Jurkat, Clone E6-1 (cell line): Measurements from ENCODE around the gene COL6A1.
A peak's percentile ranks its signal among the peaks of the same experiment; 100 is the strongest.
"Not testable (repeated sequence)": the region's sequence is repeated elsewhere in the genome, so short reads cannot be mapped to it uniquely, and the experiment has no call there.

ENCODE experiments used
- DNase-seq: peaks from one replicate; pipeline ENCODE4 v3.0.0-alpha.2; 2011; ENCODE audit warnings: low read depth, low spot score
- H3K4me3 ChIP-seq: 2 replicates; pipeline ENCODE4 v1.5.1; 2011; ENCODE audit warnings: mild to moderate bottlenecking, low read length, control low read depth, moderate library complexity

COL6A1 gene

DNA sequence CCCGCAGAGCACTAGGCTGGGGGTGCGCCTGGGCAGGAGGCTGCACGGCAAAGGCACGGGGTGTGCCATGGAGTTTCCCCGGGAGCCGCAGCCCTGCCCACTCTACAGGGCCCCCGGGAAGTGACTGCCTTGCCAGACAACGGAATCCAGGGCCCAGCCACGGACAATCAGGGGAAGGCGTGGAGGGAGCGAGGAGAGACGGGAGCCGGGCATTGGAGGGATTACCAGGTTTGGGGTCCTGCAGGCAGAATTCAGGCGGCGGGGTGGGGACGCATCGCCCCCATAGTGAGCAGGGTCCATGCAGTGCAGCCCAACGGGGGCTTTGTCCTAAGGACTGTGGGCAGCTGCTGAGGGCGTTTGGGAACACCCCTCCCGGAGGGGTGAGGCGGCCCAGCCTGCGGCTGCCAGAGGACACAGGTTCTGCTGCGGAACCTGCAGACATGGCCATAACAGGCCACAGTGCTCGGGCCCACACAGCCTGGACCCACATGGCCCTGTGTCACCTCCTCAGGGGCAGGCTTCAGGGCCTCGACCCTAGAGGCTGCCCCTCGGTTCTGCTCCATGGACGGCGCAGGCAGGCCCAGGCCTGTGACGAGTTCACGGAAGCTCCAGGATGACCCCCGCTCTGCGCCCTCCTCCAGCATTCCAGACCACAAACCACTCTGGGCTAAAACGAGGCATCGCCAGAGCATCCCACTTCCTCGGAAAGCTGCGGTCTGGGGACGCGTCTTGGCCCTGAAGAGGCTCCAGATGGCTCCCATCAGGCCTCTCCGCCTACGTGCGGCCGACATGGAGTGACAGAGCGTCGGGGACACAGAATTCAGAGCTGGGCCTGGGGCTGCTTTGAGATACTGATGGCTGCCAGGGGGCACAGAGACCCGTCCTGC is 54.5 kb downstream of the COL6A1 start:
- no peak for DNase-seq

GRCh38 chr21:46036696-46037330 is 55.2 kb downstream of the COL6A1 start:
- no peak for DNase-seq
- no peak overlapping the region for H3K4me3 ChIP-seq

More for the DNA sequence above, 54.5 kb downstream of the COL6A1 start:
- H3K4me3 ChIP-seq, result no peak overlapping the region

DNA sequence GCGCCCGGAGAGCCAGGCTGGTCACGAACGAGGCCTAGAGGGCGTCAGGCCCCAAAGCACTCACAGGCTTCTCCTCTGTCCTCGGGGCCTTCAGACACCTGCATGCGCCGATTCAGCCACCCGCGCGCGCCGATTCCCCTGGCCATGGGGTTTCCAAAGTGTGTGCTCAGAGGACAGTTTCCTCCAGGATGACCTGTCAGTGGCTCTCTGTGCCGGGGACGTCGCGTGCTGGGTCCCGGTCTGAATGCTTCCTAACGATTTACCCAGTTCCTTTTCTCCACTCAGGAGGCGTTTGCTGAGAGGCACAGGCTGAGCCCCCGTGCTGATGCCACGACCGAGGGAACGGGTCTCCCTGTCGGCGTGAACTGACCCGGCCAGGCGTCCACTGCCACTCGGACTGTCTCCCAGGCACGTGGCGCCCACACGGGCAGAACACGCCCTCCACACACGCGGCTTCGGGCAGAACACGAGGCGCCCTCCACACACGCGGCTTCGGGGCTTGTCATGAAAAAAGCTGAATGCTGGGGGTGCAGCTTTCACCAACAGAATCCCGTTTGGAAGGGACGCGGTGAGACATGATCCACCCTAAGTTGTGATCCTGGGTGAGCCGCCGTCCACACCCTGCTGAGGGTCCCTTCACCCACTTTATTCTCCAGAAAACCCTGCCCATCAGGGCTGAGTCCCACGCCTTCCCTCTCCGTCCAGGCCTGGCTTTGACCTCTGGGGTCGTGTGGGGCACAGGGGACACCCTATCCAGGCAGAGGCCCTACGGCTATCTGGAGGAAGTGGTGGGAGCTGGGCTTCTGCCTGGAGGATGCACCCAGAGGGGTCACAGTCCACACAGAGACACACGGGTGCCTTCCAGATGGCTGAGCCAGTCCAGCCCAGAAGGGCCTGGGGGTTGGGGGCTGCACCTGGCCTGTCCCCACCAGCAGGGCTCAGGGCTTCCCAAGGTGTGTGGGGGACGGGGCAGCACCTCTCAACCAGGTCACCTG is 56.1 kb downstream of the COL6A1 start:
- H3K4me3 ChIP-seq, result no peak overlapping the region
- no peak for DNase-seq

DNA sequence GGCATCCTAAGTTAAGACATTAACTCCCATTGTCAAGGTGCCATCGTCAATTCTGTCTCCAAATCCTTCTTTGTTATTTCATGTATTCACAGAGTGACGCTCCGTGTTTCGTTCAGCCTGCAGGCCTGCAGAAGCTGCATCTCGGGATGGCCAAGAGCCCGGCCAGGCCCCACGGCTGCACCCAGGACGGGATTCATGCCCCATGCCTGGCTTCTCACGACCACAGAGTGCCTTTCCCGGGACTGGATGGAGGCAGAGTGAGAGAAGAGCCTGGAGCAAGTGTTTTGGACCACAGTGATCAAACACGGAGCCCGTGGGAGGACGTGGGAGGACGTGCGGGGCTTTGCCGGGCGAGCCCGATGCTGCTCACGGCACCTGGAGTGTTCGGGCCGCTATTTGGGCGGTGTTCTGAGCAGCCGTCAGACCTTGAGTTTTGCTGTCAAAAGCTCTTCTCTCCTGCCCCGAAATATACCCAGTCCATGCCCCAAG is 56.8 kb downstream of the COL6A1 start:
- no peak overlapping the region for H3K4me3 ChIP-seq

GRCh38 chr21:46038871-46039397 is 57.4 kb downstream of the COL6A1 start:
- H3K4me3 ChIP-seq, result no peak overlapping the region
- DNase-seq, result no peak

More for the DNA sequence above, 56.8 kb downstream of the COL6A1 start:
- DNase-seq, result no peak

DNA sequence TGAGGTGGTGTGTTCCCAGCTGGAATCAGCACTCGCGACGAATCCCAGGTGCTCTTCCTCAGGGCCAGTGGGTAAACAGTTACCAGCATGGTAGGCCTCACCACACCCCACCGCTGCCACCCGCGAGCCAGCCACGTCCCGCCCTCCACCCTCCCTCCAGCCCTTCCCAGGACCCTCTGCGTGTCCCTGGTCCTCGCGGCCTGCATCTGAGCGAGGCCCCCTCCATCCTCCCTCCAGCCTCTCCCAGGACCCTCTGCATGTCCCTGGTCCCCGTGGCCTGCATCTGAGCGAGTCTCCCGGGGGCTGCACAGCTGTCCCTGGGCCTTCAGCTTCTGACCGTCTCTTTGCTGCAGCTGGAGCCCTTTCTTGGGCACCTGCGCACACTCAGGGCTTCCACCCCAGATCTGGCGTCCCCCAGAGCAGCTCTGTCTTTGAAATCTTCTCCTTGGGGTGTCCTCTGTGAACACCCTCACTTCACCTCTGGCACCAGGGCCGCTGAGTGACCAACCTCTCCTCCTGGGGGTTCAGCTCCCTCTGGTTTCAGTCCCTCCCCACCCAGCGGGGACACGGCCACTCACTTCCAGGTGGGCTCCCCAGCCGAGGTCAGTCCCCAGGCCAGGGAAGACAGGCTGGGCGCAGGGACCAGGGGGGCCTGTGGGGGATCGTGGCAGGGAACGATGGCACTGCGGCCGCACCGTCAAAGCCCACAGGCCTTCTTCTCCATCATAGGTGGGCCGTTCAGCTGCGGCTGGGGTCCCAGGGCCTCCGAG is 58.5 kb downstream of the COL6A1 start:
- H3K4me3 ChIP-seq, result no peak overlapping the region
- no peak for DNase-seq

GRCh38 chr21:46040707-46041106 is 59.1 kb downstream of the COL6A1 start:
- no peak overlapping the region for H3K4me3 ChIP-seq
- DNase-seq, result no peak

DNA sequence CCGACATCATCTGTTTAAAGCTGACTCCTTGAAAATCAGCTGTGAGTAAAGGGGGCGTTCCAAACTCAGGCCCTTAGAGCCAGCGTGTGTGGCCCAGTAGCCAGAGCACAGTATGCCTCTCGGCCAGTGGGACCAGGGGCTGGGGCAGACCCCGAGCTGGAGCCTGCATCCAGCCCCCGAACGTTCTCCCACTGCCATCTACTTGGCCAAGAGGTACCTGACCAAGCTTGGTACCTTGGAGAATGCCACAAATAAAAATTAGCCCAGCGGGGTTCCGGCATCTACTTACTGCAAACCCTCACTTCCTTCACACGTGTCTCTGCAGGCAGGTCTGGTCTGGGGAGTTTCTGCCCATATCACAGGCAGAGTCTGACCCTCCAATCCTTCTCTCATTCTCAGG is 59.6 kb downstream of the COL6A1 start:
- no peak for DNase-seq
- no peak overlapping the region for H3K4me3 ChIP-seq

- no peak overlapping the region for H3K4me3 ChIP-seq
- no peak for DNase-seq
These were observed 63.6 kb downstream of the COL6A1 start for GRCh38 chr21:46045154-46045553.

DNA sequence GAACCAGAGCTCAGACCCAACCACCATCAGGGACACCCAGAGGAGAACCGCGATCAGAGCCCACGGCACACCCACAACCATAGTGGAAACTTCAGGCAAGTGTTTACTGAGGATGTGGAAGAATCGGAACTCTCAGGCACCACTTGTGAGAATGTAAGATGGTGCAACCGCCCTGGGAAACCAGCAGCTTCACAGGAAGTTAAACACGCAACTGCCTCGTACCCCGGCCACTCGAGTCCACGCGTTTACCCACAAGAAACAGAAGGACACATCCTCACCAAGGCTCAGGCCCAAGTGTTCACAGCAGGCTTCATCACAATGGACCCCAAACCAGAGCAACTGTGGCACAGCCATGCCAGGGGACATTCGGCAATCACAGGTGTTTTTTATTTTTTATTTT is 64.9 kb downstream of the COL6A1 start:
- H3K4me3 ChIP-seq, result no peak overlapping the region
- DNase-seq, result peak; percentile 25

DNA sequence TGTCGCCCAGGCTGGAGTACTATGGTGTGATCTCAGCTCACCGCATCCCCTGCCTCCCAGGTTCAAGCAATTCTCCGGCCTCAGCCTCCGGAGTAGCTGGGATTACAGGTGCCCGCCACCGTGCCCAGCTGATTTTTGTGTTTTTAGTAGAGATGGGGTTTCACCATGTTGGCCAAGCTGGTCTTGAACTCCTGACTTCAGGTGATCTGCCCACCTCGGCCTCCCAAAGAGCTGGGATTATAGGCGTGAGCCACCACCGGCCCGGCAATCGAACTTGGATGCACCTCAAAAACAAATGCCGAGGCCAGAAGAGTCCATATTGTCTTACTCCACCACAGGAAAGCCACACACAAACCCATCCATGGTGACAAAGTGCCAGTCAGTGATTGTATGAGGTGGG is 65.3 kb downstream of the COL6A1 start:
- H3K4me3 ChIP-seq, DNase-seq: not testable (repeated sequence)

DNA sequence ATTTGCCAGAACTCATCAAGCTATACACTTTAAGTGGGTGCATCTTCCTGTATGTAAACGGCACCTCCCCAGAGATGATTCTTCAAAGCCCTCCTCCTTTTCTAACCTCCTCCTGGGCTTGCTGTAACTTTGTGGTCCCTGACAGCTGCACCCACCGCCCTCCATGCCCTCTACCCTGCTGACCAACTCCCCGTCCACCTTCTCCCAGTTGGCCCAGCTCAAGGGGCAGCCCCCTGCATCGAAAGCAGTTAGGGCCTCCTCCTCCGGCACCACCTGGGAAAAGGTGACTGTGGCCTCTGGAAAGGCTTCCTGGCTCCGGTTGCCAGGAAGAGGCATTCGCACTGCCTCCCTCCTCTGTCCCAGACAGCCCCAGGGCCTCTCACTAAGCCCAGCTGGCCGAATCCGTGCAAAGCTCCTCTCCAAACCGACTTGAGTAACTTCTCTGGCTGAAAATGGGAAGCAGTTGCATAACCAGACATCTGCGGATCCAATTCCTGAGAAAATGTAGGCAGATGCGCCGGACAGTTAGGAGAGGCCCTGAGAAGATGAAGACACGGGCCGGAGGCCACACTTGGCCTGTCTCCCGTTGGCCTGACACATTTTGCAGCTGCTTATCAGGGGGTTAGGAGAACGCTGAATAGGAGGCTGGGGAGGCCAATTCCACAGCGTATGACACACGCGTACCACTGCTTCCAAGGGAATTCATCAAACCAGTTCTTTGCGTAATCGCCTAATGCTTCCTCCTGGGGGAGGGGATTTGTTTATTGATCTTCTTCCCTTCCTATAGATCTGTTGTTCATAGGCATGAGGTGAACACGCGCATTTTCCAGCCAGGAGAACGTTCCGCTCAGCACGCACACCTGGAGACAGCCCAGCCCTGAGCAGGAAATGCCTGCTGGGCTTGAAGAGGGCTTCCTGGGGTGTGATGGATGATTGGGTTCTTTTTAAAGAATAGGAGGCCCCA is 67.6 kb downstream of the COL6A1 start:
- DNase-seq, result no peak

DNA sequence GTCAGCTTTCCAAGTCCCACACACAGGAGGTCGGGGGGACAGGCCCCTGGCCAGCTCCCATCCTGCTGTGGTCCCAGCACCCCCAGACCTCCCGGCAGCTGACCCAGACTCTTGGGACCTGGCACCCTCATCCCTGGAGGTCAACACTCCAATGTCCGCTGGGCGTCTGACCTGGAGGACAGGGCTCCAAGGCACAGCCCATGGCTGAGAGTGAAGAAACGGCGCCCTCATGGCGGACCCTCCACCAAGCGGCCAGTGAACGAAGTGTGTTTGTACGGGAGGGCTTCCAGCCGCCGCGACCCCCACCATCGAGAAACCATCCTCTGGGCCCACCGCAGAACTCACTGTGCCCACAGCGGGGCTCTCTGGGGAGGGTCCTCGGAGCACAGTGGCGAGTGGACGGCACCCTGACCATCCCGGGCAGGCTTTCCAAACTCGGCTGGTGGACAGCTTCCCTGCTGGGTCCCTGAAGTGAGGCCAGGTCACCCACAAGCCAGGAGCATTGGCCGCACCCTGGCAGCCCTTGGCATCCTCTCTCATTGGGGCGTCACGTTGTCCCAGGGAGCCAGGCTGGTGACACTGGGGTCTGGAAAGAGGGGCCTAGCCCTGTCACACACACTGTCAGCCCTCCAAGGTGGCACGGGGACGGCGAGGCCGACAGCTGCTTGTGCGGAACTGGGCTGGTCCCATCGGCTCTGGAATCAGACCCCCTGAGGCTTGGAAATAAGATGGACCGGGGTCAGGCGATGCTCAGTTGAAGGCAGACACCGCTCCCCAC is 68.5 kb downstream of the COL6A1 start:
- no peak for DNase-seq

More for the DNA sequence above, 67.6 kb downstream of the COL6A1 start:
- H3K4me3 ChIP-seq, result no peak overlapping the region

GRCh38 chr21:46050668-46051378 is 69.3 kb downstream of the COL6A1 start:
- DNase-seq, result no peak
- H3K4me3 ChIP-seq, result no peak overlapping the region

More for the DNA sequence above, 68.5 kb downstream of the COL6A1 start:
- H3K4me3 ChIP-seq, result no peak overlapping the region

- DNase-seq, result no peak
These were observed 69.8 kb downstream of the COL6A1 start for GRCh38 chr21:46051379-46051770.

More at GRCh38 chr21:46051379-46051770, 69.8 kb downstream of the COL6A1 start:
- H3K4me3 ChIP-seq, result no peak overlapping the region
